CD4-positive, alpha-beta T cell treated with Interleukin-15 for 4 hours (primary cell): Measurements from ENCODE around the gene FEZF1.

Experiments used
- DNase-seq: peaks from one replicate; pipeline ENCODE4 v3.0.0-alpha.2; 2020; ENCODE audit warnings: low spot score

The FEZF1 gene

GRCh38 chr7:122304319-122304975, at the start of gene FEZF1:
Gene FEZF1 (minus strand): TSS chr7:122304750. CDS start chr7:122304437, 313 bp downstream.
- DNase-seq, result no peak

DNA sequence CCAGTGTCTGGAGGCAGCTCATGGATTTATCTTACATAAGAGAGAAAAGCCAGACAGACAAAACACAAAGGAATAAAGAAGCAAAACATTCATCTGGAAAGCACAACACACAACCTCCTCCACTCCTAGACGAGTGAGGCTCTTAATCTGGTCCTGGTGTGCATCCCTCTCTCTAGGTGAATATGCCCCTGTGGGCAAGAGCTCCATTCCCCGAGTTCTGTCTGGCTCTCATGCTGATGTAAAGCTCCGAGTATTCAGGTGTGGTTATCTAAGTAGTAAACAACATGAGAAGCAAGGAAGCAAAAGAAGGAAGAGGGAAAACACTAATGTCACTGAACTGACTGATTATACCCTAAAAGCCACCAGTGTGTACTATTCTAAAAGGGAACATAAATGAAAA, 47.9 kb upstream of the FEZF1 start:
- DNase-seq, result no peak

DNA sequence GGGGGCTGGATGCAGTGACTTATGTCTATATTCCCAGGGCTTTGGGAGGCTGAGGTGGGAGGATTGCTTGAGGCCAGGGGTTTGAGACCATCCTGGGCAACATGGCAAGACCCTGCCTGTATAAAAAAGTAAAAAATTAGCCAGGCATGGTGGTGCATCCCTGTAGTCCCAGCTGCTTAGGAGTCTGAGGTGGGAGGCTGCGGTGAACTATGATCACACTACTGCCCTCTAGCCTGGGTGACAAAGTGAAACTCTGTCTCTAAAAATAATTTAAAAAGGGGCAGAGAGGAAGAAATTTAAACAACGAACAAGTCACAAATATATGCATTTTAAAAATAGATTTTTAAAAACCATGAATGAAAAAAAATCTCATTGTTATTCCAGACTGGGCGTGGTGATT, 46.2 kb upstream of the FEZF1 start:
- no peak for DNase-seq

- DNase-seq, result no peak
Observed at GRCh38 chr7:122344303-122344620, 39.7 kb upstream of the FEZF1 start.

DNA sequence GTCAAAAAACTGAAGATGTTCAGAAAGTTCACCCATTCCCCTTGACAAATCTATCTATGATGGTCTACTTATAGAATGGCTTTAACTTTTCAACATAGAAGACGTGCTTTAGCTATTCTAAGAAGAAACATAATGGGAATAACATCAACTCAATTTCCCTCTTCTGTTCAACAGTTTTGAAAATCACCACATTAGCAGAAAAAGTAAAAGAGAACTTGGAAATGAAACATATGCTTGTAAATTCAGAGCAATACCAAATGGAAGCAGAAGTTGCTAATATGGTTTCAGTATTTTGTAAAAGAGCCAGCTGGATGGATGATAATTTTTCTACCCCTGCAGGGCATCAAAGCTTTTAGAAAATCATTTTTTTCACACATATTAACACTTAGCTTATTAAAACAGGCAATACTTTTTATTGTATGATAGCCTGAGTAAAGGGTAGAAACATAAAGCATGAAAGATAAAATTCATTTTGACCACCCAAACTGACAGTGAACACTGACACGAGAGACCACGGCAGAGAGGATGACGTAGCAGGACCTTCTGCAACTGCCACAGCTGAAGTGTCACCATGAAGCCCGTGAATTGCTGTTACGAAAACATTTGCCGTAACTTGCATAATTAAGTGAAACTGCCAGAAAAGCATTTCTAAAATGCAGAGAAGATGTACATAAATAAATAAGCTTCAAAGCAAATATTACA, 39.2 kb upstream of the FEZF1 start:
- no peak for DNase-seq

- no peak for DNase-seq
Observed at GRCh38 chr7:122340427-122340826, 35.9 kb upstream of the FEZF1 start.

DNA sequence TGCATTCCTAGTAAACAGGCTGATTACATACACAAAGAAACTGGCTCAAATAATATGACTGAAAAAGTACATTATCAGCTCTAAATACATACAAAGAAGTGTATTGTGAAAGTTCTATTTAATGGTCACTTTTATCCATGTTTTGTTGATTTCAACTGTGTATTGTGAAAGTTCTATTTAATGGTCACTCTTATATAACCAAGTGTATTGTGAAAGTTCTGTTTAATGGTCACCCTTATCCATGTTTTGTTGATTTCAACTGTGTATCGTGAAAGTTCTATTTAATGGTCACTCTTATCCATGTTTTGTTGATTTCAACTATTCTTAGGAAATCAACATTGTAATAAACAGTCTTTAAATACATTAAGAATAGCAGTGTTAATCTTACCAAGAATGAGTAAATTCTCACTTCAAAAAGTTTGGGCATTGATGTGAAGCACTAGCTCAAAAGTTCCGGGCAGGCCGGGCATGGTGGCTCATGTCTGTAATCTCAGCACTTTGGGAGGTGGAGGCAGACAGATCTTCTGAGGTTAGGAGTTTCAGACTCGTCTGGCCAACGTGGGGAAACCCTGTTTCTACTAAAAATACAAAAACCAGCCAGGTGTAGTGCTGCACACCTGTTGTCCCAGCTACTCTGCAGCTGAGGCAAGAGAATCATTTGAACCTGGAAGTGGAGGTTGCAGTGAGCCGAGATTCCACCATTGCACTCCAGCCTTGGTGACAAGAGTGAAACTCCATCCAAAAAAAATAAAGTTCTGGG, 34.8 kb upstream of the FEZF1 start:
- no peak for DNase-seq

DNA sequence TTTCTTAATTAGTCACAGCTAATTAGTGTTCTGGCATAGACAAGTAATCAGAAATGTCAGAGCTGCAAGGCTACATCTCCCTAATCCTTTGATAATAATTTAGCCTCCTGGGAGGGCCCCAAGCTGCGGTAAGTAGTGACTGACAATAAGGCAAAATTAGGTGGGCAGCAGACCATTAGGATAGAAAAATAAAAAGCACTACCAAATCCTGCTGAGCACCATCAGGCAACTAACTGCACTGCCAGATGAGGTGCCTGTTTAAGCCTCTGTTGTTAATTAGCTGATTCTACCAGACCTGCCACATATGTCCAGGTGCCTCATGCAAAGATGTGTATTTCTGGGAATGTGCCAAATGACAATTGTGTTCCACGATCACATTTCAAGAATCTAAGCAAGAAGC, 32.5 kb upstream of the FEZF1 start:
- DNase-seq, result no peak

DNA sequence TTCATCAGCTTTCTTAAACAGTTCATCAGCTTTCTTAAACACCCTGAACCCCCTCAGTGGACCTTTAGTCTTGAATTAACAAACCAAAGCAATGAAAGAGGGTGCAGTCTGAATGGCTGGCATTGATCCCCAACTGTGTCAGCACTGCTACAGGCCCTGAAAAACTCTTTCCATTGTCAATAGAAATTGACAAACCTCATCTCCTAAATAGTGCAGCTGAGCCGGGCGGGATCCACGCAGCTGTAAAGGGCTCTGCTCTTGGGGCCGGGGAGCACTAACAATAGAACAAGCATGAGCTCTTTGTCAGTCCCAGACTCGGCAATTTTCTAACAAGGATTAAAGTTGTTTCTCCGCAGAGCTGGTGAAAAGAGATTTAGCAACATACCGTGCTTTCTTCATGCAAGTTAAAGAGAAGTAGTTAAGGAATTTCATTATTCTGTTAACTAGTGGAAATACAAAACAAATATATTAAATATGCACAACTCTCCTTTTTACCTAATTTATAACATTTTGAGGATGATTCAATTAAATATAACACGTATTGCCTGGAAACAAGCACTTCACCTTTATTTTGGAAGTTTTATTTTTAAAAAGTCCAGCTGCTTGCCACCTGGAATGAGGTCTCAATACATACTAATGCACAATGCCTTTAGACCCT, 24.7 kb upstream of the FEZF1 start:
- no peak for DNase-seq

GRCh38 chr7:122327969-122328368, 23.4 kb upstream of the FEZF1 start:
- no peak for DNase-seq

DNA sequence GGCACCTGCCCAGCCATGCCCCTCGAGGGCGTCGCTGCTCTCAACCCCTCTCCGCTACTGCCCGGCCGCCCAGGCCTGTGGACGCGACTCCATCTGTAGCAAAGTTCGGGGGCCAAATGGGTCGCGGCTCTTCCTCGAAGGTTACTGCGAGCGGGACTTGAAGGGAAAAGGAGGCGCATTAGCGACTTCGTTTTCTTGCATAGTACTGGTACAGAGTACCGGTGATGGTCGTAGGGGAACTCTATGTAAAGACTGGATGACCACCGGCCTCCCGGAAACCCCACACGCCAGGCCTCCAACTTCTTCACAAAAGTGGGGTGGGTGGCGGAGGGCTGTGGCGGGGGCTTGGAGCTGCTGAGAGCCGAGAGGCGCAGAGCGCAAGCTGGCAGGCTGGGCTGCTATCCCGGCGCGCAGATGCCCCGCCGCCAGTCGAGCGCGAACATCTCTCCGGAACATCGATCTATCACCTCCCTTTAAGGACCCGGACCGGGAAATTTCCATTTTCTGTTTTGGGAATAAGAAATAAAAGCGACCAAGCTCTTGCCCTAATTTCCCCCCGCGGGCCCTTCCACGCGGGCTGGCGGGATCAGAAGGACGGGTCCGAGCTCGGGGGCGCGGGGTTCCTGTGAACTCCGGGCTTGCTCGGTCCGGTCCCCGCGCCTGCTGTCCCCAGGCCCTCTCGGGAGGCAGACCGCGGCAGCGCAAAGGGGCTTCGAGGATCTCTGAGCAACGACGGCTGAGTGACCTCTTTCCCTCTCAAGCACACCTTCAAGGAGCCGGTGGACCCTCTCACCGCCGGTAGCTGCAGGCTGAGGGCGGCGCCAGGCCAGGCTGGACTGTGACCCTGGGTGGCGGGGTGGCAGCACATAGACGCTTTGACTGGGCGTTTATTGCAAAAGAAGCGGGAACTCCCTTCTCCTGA, 12.2 kb upstream of the FEZF1 start:
- DNase-seq, result no peak

DNA sequence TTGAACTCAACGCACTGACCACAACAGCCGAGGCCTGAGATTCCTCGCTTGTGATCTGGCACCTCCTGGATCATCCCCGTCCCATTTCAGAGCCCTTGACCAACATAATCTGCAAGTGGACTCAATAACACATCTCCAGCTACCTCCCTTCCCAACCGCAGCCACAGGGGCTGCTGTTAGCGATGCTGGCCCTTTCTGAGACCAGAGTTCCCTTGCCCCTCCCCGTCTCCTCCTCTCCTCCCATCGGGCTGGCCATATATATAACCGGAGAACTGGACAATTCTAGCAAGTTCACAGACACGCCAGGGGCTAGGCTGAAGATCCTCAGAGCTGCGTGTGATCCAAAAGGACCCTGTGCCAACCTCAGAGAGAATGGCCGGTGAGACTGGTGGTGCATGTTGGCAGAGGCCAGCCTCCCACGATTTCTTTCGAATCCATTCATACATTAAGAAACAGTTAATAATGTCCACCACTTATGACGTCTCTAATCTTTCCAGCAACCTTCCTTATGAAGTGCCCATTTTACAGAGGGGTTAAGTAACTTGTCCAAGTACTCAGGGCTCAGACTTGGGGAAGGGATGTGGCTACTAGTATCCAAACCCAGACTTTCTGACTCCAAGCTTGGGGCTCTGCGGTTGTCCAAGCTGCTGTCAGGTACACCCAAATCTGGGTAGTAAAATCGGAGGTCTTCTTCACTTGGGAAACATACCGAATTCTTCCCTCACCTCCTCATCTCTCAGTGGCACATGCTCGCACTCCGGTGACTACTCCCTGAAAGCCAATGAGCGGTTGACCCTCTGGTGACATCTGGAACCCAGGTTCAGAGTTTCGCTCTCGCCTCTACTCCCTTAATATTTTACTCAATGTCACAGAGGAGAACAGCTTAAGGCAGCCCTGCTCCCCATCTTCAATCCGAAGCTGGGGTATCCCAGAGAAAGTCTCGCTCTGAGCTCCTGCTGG, 11.2 kb upstream of the FEZF1 start:
- no peak for DNase-seq

- DNase-seq, result no peak
Observed at GRCh38 chr7:122314284-122314683, 9.7 kb upstream of the FEZF1 start.

- no peak for DNase-seq
Observed at GRCh38 chr7:122312789-122313188, 8.2 kb upstream of the FEZF1 start.

DNA sequence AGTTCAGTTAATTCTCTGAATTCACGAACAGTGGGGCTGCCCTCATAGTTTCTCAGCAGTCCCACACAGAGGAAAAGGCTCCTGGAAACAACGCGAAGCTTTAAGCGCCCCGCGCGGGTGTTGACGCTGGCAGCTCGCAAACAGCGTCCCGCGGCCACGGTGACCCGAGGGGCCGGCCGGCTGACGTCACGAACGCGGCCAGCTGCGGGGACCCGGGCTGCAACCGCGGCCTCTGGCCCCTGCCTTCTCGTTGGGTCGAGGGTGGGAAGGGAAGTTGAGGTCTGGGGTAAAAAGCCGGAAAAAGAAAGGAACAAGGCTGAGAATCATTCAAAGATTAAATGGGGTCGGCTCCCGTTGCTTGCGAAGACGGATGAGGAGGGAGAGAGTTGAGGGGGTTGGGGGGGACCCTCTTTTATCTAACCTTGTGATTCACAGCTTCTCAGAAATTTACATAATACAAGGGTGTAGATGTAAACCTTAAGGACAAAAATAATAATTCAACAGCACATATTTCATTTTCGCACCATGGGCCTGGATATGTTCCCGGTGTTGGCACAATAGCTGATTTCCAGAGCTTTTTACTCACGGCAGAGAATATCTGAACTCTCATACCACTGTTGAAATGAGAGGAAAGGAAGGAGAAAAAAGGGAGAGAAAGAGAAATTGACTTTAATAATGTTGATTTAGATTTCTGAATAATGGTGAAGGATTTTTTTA, 7.3 kb upstream of the FEZF1 start:
- no peak for DNase-seq

GRCh38 chr7:122311050-122311700, 6.6 kb upstream of the FEZF1 start:
- DNase-seq, result no peak

DNA sequence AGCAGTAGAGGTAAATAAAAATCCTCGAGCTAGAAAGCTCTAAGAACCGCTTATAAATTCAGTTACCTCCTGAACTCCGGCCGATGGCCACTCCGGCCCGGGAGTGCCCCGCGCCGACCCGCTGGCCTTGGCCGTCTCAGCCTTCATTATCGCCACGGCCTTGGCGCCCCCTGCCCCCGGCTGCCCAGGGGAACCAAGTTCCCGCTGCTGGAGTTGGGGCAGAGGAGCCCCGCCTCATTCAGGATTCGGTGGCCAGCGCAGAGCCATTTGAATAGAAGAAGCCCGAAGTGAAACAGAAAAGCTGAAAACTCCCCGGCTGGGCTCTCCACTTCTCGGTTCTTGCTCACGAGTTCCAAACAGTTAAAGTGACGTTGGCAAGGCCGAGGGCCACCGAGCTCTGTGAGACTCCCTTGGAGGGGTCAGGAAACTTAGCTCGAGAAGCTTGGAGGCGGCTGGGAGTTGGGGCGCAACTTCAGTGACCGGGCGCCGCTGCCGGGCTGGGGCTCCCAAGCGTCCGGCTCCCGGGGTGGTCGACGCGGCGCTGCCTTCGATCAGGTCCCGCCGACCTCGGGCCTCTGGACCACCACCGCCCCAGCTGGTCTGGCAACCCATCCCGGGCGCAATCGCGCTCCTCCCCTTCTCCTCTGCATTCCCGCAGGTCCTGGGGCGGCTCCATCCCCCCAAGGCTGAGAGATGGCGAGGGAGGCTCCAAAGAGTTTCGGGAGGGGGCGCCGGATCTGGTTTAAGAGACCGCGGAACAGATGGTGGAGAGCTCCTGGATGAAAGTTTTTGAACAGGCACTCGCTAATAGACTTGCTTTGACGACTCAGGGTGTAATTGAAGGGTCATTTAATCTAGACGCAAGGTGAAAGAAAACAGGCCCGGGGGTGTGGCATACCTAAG, 5.8 kb upstream of the FEZF1 start:
- no peak for DNase-seq

GRCh38 chr7:122309421-122309820, 4.9 kb upstream of the FEZF1 start:
- no peak for DNase-seq
